Skeletal muscle cell (primary cell): Measurements from ENCODE around the gene DENND4B.
"Not testable (repeated sequence)": the region's sequence is repeated elsewhere in the genome, so short reads cannot be mapped to it uniquely, and the experiment has no call there.

Experiments used
- DNase-seq: peaks from one replicate; pipeline ENCODE4 v3.0.0-alpha.2; 2010; ENCODE audit warnings: low read depth
- H3K4me3 ChIP-seq: 2 replicates; pipeline ENCODE4 v1.5.1; 2011; ENCODE audit warnings: low read depth, mild to moderate bottlenecking, control low read depth, low read length, moderate library complexity

Gene DENND4B, protein sequence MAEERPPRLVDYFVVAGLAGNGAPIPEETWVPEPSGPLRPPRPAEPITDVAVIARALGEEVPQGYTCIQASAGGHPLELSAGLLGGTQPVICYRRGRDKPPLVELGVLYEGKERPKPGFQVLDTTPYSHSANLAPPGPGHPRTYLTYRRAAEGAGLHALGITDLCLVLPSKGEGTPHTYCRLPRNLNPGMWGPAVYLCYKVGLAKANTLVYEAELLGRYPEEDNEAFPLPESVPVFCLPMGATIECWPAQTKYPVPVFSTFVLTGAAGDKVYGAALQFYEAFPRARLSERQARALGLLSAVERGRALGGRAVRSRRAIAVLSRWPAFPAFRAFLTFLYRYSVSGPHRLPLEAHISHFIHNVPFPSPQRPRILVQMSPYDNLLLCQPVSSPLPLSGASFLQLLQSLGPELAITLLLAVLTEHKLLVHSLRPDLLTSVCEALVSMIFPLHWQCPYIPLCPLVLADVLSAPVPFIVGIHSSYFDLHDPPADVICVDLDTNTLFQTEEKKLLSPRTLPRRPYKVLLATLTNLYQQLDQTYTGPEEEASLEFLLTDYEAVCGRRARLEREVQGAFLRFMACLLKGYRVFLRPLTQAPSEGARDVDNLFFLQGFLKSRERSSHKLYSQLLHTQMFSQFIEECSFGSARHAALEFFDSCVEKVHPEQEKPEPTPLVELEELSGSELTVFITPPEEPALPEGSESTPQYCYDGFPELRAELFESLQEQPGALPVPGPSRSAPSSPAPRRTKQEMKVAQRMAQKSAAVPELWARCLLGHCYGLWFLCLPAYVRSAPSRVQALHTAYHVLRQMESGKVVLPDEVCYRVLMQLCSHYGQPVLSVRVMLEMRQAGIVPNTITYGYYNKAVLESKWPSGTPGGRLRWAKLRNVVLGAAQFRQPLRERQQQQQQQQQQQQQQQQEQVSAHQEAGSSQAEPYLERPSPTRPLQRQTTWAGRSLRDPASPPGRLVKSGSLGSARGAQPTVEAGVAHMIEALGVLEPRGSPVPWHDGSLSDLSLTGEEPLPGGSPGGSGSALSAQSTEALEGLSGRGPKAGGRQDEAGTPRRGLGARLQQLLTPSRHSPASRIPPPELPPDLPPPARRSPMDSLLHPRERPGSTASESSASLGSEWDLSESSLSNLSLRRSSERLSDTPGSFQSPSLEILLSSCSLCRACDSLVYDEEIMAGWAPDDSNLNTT (N-terminal part only)

GRCh38 chr1:153946622-153947241 is at the start of gene DENND4B:
DENND4B (minus strand) TSS chr1:153946718; CDS start chr1:153944374, 2,344 bp downstream.
- H3K4me3 ChIP-seq: peak within 1 kb of the TSS; percentile 83
- no peak for DNase-seq

DNA sequence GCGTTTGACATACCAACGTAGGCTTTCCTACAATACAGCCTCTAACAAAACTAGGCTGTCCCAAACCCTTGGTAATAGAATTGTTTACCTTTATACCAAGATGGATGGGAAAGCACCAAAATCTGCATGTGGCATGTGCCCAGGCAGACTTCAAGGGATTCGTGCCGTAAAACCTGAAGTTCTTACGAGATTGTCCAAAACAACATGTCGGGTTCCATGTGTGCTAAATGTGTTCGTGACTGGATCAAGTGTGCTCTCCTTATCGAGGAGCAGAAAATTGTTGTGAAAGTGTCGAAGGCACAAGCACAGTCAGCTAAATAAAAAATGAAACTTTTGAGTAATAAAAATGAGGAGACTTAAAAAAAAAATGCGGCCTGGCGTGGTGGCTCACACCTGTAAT is 49.1 kb upstream of the DENND4B start:
- no peak for DNase-seq
- H3K4me3 ChIP-seq: no peak overlapping the region

- DNase-seq: no peak
- no peak overlapping the region for H3K4me3 ChIP-seq
Measured at GRCh38 chr1:153995202-153995601, 48.7 kb upstream of the DENND4B start.

- DNase-seq: no peak
- peak overlapping the region; percentile 97 for H3K4me3 ChIP-seq
Measured at GRCh38 chr1:153991806-153992205, 45.3 kb upstream of the DENND4B start.

GRCh38 chr1:153991151-153991630 is 44.7 kb upstream of the DENND4B start:
- DNase-seq: no peak
- H3K4me3 ChIP-seq: peak overlapping the region; percentile 97

- DNase-seq: peak; percentile 93
- peak within 1 kb of the TSS; percentile 97 for H3K4me3 ChIP-seq
Measured at GRCh38 chr1:153990468-153991150, 44.1 kb upstream of the DENND4B start, which contains the start of gene RPS27. RPS27 (plus strand) TSS chr1:153990762; CDS start chr1:153990797, 35 bp downstream.

DNA sequence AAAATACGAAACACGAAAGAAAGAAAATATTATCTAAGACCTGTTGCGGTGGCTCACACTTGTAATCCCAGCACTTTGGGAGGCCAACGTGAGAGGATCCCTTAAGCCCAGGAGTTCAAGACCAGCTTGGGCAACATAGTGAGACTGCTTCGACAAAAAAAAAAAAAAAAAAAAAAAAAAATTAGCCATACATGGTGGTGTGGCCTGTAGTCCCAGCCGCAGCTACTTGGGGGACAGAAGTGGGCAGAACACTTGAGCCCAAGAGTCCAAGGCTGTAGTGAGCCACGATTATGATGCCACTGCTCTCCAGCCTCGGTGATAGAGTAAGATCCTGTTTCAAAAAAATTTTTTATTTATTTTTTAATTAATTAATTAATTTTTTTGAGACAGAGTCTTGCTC is 41.1 kb upstream of the DENND4B start:
- DNase-seq: no peak
- no peak overlapping the region for H3K4me3 ChIP-seq

DNA sequence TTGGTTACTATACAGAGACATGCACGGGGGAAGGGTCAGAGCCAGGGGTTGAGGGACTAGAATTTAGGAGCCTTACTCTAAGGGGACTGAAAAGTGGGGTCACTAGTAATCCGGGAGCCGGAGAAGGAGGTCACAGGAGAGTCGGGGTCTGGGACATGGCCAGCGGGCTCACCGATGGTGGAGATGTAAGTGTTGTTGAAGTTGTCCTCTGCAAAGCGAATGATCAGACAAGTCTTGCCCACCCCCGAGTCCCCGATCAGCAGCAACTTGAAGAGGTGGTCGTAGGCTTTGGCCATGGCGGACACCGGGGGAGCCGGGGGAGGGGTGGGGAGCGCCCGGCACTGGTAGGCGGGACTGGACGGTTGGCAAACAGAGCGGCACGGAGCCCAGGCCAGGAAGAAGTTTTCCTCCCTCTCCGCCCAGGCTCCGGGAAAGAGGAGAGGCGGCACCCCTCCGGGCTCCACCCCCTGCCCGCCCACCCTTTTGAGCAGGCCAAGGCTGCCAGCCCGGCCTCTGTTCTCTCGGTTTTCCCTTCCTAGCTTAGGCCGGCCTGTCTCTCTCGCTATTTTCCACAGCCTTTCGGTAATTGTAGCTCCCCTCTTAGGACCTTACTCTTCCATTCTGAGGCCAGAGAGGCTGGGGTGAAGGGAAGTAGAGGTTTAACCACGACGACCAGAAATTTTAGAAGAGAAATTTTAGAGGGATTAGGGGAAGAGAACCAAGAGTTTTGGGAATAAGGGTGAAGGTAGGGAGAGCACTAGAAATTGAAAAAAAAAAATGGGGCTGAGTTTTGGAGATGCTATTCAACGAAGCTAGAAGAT is 39.6 kb upstream of the DENND4B start, which contains the start of gene RAB13:
TSS of gene RAB13 (minus strand) at position 399 of the 821 bp plus-strand sequence. CDS start at position 296, 103 bp downstream.
- DNase-seq: peak; percentile 61
- peak within 1 kb of the TSS; percentile 93 for H3K4me3 ChIP-seq

DNA sequence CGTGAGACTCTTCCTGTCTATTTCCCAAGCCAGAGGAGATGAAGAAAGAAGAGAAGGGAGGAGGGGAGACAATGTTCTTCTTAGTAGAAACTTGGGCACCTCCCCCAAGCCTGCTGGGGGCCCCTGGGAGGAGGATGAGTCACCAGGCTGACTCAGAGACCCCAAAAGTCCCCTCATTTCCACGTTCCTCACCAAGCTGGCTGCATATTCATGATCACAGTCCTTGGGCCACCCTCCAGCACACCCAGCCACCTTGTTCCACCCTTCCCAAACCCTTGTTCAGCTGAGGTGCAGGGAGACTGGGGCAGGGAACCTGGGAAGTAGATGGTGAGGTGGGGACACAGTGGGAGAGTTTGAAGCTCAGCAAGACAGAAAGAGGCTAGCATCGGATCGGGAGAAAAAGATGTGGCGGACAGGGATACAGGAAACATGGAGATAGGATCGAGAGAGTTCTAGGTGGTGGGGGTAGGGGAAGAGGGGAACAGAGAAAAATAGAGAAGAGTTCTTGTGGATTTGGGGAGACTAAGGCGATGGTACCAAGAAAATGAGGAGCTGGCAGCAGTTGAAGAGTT is 38.9 kb upstream of the DENND4B start:
- peak overlapping the region; percentile 93 for H3K4me3 ChIP-seq
- DNase-seq: peak; percentile 79

DNA sequence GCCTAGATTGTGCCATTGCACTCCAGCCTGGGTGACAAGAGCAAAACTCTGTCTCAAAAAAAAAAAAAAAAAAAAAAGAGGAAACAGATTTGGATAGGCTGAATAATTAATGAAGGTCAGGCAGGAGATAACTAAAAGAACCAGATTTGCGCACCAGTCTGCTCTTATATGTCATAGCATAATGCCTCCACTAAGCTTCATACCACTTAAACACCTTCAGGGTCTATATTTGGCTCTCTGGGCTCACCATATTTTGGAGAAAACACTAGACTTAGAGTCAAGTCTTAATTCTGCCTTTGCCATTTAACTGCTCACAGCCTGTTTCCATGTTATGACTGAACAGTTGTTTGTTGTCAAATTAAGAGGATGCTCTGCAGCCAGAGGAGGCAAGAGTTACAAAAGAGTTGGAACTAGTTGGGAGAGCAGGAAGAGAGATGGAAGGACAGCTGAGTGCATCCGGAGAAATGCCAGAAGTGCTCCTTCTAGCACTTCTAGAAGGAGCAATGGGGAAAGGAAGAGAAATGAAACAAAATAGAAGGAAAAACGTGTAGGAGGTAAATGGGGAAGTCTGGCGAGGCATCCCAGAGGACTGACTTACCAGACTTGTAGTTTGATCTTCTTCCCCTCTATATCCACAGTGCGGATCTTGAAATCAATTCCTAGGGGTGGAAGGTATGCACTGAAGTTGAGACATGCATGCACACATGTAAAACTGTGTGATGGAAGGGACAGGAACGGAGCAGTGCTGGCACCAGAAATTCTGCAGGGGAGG is 37.8 kb upstream of the DENND4B start:
- no peak for DNase-seq
- peak overlapping the region; percentile 93 for H3K4me3 ChIP-seq

- DNase-seq, H3K4me3 ChIP-seq: not testable (repeated sequence)
Measured at GRCh38 chr1:153981735-153982134, 35.2 kb upstream of the DENND4B start.

- not testable (repeated sequence) for H3K4me3 ChIP-seq, DNase-seq
Measured at GRCh38 chr1:153979091-153979490, 32.6 kb upstream of the DENND4B start.

GRCh38 chr1:153978274-153978909 is 31.9 kb upstream of the DENND4B start:
- H3K4me3 ChIP-seq: peak overlapping the region; percentile 98
- no peak for DNase-seq

DNA sequence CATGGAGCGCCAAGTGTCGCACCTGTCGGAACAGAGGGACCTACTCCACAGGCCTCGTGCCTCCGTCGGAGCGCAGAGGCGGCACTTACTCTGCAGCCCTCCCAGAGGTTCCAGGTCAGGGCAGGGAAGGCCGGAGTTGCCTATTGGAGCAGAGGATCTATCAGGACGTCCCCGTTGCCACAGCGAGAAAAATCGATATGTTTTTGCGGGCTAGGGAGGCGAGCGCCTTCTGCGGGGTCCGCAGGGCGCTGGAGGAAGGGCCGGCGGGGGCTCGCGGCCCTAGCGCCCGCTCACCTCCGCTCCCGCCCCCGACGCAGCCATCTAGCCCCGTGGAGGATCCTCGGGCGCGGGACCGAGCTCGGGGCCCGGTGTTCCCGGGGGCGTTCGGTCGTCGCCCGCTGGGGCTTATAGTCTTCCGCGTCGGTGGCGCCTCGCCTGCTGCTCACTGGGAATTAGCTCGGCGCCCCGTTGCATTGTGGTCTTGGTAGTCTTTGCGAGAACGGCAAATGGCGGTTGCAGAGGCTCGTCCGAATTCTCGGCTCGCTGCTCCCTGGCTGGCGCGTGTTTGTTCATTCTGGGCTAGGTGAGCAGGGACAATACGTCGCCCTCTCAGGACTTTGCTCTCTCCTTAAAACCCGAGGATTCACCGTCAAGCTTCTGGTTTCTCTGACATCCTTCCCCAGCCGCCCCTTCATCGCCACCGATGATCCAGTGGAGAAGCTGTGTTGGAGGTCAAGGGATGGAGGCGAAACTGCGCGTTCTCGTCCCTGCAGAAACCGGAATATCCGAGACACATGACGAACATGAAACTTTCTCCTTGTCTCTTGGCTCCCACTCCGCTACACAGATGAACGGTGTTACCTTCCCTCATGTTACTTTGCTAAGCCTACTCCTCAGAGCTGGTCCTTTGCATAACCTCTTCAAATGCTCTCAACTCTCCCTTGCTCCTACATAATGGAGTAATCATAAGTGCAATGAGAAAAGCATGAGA is 31.0 kb upstream of the DENND4B start, which contains the start of gene JTB:
TSS of gene JTB (minus strand) at position 425 of the 991 bp plus-strand sequence. CDS start at position 3, 422 bp downstream.
- H3K4me3 ChIP-seq: peak within 1 kb of the TSS; percentile 98
- DNase-seq: peak; percentile 31

DNA sequence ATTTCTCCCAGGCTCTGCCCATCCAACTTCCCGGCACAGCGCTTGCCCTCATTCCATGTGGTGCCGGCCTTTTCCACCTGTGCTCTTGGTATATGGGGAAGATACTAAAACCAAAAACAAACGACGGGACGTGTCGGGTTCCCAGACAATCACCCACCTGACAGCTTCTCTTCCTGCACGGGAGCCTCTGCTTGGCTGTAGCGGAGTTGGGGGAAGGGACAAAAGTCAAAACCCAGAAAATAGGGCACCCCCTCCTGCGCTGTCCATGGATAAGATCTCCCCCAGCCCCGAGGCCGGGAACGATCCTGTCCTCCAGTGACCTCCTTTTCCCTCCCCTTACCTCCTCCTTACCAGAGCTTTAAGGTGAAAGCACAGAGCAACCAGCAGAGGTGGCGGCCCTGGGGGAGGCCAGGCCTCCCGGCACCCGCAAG is 30.3 kb upstream of the DENND4B start:
- DNase-seq: no peak
- H3K4me3 ChIP-seq: peak overlapping the region; percentile 98
